Measurements from ENCODE around the gene AKT1S1.
"Not testable (repeated sequence)": the region's sequence is repeated elsewhere in the genome, so short reads cannot be mapped to it uniquely, and the experiment has no call there.

AKT1S1 gene

GRCh38 chr19:49833599-49833998 is 43.6 kb downstream of the AKT1S1 start:
- no peak for DNase-seq

GRCh38 chr19:49832556-49832955 is 44.6 kb downstream of the AKT1S1 start:
- peak; percentile 95 for DNase-seq

GRCh38 chr19:49831592-49831991 is 45.6 kb downstream of the AKT1S1 start:
- DNase-seq: peak; percentile 75

- peak; percentile 56 for DNase-seq
These were observed 46.4 kb downstream of the AKT1S1 start for GRCh38 chr19:49830766-49831165.

- DNase-seq: no peak
These were observed 47.4 kb downstream of the AKT1S1 start for GRCh38 chr19:49829721-49830120.

GRCh38 chr19:49829200-49829599 is 48.0 kb downstream of the AKT1S1 start:
- no peak for DNase-seq

- no peak for DNase-seq
These were observed 50.1 kb downstream of the AKT1S1 start for GRCh38 chr19:49827034-49827433.

- DNase-seq: no peak
These were observed 52.5 kb downstream of the AKT1S1 start for GRCh38 chr19:49824662-49825061.

GRCh38 chr19:49823472-49823871 is 53.7 kb downstream of the AKT1S1 start:
- no peak for DNase-seq

GRCh38 chr19:49820125-49820524 is 57.0 kb downstream of the AKT1S1 start:
- no peak for DNase-seq

- DNase-seq: not testable (repeated sequence)
These were observed 57.6 kb downstream of the AKT1S1 start for GRCh38 chr19:49819452-49820115.
